M059J (cell line): ENCODE data around the gene ZNF670. TPM values are rescaled to one million over a fixed set of nuclear protein-coding genes. Genes with fewer than 3 reads are reported as not detected.
"Not testable (repeated sequence)": the region's sequence is repeated elsewhere in the genome, so short reads cannot be mapped to it uniquely, and the experiment has no call there.

Experiments used
- DNase-seq: peaks from one replicate; pipeline ENCODE4 v3.0.0-alpha.2; 2012; ENCODE audit warnings: low read depth
- total RNA-seq: library from RNA; depleted of rRNA; stranded (reverse); fragments of >200 nt; shearing (Covaris generic); gene quantifications from 2 replicates; pipeline ENCODE4 v1.2.3, GENCODE V29; 2014; rRNA removed

Gene ZNF670
- total RNA-seq, 1 experiment from 2014 or later, result 9.3 TPM

GRCh38 chr1:247043406-247043805 is 35.2 kb downstream of the ZNF670 start:
- no peak for DNase-seq

GRCh38 chr1:247037511-247038320 is 40.9 kb downstream of the ZNF670 start:
- no peak for DNase-seq

- DNase-seq, result not testable (repeated sequence)
Observed at GRCh38 chr1:247032306-247032705, 46.3 kb downstream of the ZNF670 start.

Other genes starting within 250 kb of the ZNF670 start
- 24.2 and 37.4 TPM in 2 replicates for gene AHCTF1, start 146.9 kb downstream of the ZNF670 start, total RNA-seq
- 2.5 and 8.9 TPM in 2 replicates for gene ZNF695, start 70.8 kb downstream of the ZNF670 start, total RNA-seq
- 6.9 and 13.4 TPM in 2 replicates for gene ZNF669, start 25.5 kb upstream of the ZNF670 start, total RNA-seq
- 10.5 and 22.8 TPM in 2 replicates for gene ZNF124, start 93.2 kb upstream of the ZNF670 start, total RNA-seq
- not detected in 2 replicates for gene VN1R5, start 177.3 kb upstream of the ZNF670 start, total RNA-seq